ENCODE data around the gene SUN2.
A peak's percentile ranks its signal among the peaks of the same experiment; 100 is the strongest.

Gene SUN2

DNA sequence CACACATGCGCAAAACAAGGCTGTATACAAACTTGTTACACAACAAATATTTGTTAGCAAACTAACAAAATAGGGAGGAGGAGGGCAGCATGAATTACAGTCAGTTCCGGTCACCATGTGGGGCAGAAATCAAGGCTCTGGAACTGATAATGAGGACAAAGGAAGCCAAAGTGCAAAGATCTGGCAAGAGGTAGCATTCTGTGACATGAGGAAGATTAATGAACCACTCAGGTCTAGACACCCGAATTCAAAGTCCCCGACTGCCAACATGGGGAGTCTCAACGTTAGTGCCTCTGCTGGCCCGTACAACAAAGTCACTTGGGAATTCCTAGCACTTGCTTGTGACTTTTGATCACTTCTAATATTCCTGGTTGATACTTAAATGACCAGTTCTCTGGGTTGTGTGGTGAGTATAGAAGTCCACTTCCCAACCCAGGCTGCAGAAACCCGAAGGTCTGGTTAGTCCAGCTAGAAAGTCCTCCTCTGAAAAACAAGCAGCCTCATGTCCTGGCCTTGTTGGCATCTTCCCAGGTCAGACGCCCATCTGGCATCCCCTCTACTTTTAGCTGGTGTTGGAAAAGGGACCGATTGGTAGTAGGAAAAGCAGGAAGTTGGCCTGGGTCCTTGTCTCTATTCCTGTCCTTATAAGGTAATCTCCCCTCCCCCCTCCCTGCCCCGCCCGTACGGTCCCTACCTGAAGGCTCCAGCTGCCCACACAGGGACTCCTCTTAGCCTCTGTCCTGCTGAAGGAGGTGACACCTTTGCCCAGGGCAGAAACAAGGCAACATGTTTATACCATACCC, 1.6 kb downstream of the SUN2 start:
- peak; percentile 61 for DNase-seq

DNA sequence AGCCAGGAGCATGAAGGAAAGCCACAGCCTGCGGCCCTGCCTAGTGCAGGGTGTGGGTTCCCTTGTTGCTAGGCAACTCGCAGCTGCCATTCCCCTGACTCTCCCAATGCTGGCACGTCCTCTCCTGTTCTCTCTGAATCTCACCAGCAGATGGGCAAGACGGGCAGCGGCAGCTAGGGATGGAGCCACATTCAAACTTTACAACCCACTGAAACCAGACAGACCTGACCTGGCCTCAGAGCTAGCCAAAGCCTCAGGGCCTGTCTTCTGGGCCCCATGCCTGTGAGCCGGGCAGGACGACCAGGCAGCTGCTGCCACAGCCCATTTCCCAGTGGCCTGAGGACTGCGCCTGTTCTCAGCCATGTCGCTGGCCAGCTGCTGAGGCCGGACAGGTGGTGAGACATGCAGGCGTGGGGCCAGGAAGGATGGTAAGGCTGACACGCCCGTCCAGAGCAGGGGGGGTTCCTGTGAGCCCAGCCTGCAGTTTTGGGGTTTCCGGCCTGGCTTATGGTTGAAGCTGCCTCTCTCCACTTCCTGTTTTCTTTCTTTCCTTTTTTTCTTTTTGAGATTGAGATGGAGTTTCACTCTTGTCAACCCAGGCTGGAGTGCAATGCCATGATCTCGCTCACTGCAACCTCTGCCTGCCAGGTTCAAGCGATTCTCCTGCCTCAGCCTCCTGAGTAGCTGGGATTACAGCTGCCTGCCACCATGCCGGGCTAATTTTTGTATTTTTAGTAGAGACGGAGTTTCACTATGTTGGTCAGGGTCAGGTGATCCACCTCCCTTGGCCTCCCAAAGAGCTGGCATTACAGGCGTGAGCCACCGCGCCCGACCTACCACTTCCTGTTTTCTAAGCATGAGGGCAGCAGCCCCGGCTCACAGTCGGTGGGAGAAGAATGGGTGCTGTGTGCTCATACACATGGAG, 4.1 kb downstream of the SUN2 start:
- peak; percentile 86 for DNase-seq

- DNase-seq: no peak
Measured at GRCh38 chr22:38751066-38751421, 4.8 kb downstream of the SUN2 start.

DNA sequence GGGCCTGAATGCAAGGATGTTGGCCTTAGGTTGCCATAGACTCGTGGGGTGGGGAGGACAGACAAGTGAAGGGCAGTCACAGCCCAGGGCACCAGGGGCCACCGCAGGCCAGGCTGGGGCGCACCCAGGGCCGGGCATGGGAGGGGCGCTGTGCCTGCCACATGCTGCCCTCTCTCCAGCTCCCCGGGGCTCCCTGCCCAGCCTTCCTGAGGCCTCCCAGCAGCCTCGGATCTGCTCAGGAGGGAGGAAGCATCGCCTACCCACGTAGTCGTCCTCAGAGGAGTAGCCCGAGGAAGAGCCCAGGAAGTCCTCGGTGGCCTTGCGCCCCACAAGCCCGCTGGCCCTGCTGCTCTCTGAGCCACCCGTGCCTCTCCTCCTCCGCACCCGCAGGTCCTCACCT, 5.2 kb downstream of the SUN2 start:
- DNase-seq: no peak

- no peak for DNase-seq
Measured at GRCh38 chr22:38750104-38750503, 5.7 kb downstream of the SUN2 start.

GRCh38 chr22:38748487-38749136, 7.2 kb downstream of the SUN2 start:
- DNase-seq: no peak

- DNase-seq: no peak
Measured at GRCh38 chr22:38745676-38746460, 9.9 kb downstream of the SUN2 start.

- DNase-seq: no peak
Measured at GRCh38 chr22:38744981-38745380, 10.8 kb downstream of the SUN2 start.

- DNase-seq: no peak
Measured at GRCh38 chr22:38742176-38742942, 13.4 kb downstream of the SUN2 start.

DNA sequence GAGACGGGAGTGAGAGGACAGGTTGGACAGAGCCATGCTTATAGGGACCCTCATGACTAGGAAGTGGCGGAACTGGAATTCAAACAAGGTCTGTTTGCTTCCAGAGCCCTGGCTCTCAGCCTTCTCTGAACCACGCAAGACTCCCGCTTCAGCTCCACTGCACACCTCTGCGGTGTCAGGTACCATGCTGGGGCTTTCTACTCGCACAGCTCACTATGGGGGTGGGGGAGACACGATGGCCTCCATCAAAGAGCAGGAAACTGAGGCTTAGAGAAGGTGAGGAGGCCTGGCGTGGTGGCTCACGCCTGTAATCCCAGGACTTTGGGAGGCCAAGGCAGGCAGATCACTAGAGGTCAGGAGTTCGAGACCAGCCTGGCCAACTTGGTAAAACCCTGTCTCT, 14.2 kb downstream of the SUN2 start:
- no peak for DNase-seq

- no peak for DNase-seq
Measured at GRCh38 chr22:38741166-38741565, 14.6 kb downstream of the SUN2 start.

GRCh38 chr22:38740754-38741153, 15.0 kb downstream of the SUN2 start:
- DNase-seq: no peak

GRCh38 chr22:38740116-38740723, 15.6 kb downstream of the SUN2 start:
- no peak for DNase-seq

- DNase-seq: no peak
Measured at GRCh38 chr22:38739300-38740055, 16.3 kb downstream of the SUN2 start.

DNA sequence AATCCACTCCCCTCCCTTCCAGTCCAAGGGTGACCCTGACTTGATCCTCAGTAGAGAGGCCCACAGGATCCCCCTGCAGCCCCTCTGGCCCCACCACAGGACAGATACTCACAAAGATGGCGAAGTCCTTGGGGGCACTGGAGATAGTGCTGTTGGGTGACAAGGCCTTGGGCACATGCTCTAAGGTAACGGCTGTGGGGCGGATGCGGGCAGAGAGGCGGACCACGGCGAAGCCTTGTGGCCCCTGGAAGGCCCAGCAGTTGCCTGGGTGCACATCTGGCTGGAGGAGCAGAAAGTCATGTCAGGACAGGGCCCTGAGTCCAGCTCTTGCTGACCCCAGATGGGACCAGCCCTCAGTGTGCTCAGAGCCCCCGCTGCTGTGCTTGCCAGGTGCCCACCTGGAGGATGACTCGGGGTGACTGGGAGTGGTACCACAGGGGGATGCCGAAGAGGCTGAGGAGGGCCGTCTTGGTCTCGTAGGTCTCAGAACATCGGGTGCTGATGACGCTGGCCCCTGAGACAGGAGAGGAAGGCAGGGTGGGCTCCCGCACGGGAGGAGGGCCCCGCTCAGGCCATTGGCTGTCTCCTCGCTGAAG, 17.2 kb downstream of the SUN2 start:
- DNase-seq: no peak

- no peak for DNase-seq
Measured at GRCh38 chr22:38737302-38738060, 18.3 kb downstream of the SUN2 start.

DNA sequence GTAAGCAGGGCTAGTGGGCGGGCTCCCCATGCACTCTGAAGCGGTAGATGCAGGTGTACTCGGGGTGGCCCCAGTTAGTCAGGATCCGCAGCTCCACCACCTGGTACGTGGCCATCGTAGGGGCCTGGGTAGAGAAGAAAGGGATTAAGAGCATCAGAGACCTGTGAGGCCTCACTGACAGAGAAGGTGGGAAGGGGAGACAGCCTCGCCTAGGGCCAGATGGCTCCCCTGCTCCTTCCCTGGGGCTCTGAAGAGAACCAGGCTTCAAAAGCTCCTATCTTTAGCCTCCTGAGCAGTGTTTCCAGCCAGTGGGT, 19.6 kb downstream of the SUN2 start:
- no peak for DNase-seq

- DNase-seq: no peak
Measured at GRCh38 chr22:38735465-38736256, 20.1 kb downstream of the SUN2 start.

- no peak for DNase-seq
Measured at GRCh38 chr22:38735126-38735464, 20.7 kb downstream of the SUN2 start.

Data from CD4-positive, alpha-beta T cell treated with Interleukin-6 for 4 hours (primary cell).